ENCODE measurements around the gene DACT3. TPM values are rescaled to one million over a fixed set of nuclear protein-coding genes. Genes with fewer than 3 reads are reported as not detected.

DACT3 gene
- total RNA-seq, 4 donors from 2014 or later = 0.68 to 1.8 (median 1.2) TPM

- no peak for DNase-seq (ENCODE audit: low spot score in 2 of 2)
- WGBS = 89% methylated on average over 7 of the region's 7 CpGs
- Histone ChIP-seq H3K4me1 (no peaks in the 10 kb centered on the region), H3K27me3 (peaks cover 43% of the 10 kb centered on the region), H3K27ac (no peak overlapping the region), H3K36me3 (no peaks in the 10 kb centered on the region), H3K4me3 (no peak overlapping the region), H3K9me3 (no peaks in the 10 kb centered on the region)
- no peak for TF ChIP-seq CTCF (IDR thresholded peaks at IDR 0.05)
- TF ChIP-seq EP300 (IDR thresholded peaks at IDR 0.05) = no peak
- no peak for TF ChIP-seq POLR2AphosphoS5 (IDR thresholded peaks at IDR 0.05)
These were observed 10.5 kb downstream of the DACT3 start for GRCh38 chr19:46650445-46650844.

DNA sequence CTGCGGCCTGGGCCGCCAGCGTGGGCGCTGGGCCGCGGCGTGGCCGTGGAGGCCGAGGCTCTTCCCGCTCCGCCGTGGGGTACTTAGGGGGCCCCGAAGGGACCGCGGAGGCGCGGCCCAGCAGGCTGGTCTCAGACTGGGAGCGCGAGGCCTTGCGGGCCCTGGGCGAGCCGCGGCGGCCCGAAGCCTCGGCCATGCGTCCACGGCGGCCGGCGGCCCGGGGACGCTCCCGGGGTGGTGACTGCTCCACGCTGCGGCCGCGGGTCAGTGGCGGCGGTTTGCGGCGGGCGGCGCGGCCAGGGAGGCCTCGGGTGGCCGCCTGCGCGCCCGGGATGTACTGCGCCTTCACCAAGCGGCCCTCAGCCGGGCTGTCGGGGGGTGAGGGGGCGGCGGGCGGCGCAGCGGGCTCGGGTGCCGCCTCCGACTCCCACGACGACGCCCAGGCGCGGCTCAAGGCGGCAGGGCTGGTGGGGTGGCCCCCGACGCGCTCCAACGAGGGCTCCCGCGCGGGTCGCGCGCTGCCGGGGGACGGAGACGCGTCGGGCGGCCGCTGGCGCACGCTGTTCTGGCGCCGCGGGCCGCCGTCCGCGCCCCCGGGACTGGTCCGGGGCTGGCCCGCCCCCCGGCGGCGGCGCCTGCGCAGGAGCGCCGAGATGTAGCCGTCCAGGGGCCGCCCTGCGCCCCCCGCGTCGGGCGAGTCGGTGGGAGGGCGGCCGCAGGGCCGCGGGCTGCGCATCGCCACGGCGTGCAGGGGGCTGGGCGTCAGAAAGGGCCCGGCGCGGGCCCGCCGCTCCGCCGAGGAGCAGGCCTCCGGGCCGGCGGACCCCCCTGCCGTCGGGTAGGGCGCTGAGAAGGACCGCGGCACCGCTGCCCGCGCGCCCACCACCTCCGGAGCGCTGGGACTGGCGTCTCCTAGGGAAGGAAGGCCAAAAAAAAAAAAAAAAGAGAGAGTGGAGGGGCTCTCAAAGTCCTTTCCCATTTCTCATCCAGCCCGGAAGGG, 11.7 kb downstream of the DACT3 start:
- peaks cover 43% of the 10 kb centered on the region for H3K27me3 ChIP-seq
- DNase-seq (ENCODE audit: low spot score in 2 of 2) = no peak

GRCh38 chr19:46648060-46648960, 12.7 kb downstream of the DACT3 start:
- Histone ChIP-seq H3K4me3 (no peak overlapping the region), H3K27ac (no peak overlapping the region), H3K27me3 (peaks cover 43% of the 10 kb centered on the region), H3K36me3 (no peaks in the 10 kb centered on the region), H3K9me3 (no peaks in the 10 kb centered on the region), H3K4me1 (no peaks in the 10 kb centered on the region)
- no peak for DNase-seq (ENCODE audit: low spot score in 2 of 2)
- WGBS = 42% methylated on average over 23 of the region's 63 CpGs
- no peak for TF ChIP-seq CTCF (IDR thresholded peaks at IDR 0.05)
- TF ChIP-seq POLR2AphosphoS5 (IDR thresholded peaks at IDR 0.05) = no peak
- TF ChIP-seq POLR2A (IDR thresholded peaks at IDR 0.05) = no peak
- TF ChIP-seq EP300 (IDR thresholded peaks at IDR 0.05) = no peak

More for the DNA sequence above, 11.7 kb downstream of the DACT3 start:
- H3K9me3 ChIP-seq = no peaks in the 10 kb centered on the region
- 41% methylated on average over 28 of the region's 144 CpGs for WGBS
- no peak overlapping the region for H3K4me3 ChIP-seq
- no peaks in the 10 kb centered on the region for H3K4me1 ChIP-seq
- no peaks in the 10 kb centered on the region for H3K36me3 ChIP-seq
- TF ChIP-seq POLR2AphosphoS5 (IDR thresholded peaks at IDR 0.05) = no peak
- no peak for TF ChIP-seq EP300 (IDR thresholded peaks at IDR 0.05)
- no peak for TF ChIP-seq POLR2A (IDR thresholded peaks at IDR 0.05)
- TF ChIP-seq CTCF (IDR thresholded peaks at IDR 0.05) = no peak
- H3K27ac ChIP-seq = no peak overlapping the region

GRCh38 chr19:46646402-46646801, 14.6 kb downstream of the DACT3 start:
- Histone ChIP-seq H3K27me3 (peaks cover 43% of the 10 kb centered on the region), H3K4me1 (no peaks in the 10 kb centered on the region), H3K27ac (no peak overlapping the region), H3K9me3 (no peaks in the 10 kb centered on the region), H3K4me3 (no peak overlapping the region), H3K36me3 (no peaks in the 10 kb centered on the region)
- TF ChIP-seq EP300 (IDR thresholded peaks at IDR 0.05) (no peak), POLR2A (IDR thresholded peaks at IDR 0.05) (no peak), POLR2AphosphoS5 (IDR thresholded peaks at IDR 0.05) (no peak), CTCF (IDR thresholded peaks at IDR 0.05) (no peak)
- DNase-seq (ENCODE audit: low spot score in 2 of 2) = no peak
- 92% methylated on average over 3 of the region's 3 CpGs for WGBS

Data from suprapubic skin (tissue), 4 donors.